ENCODE results near the gene TMEM258.

DNA sequence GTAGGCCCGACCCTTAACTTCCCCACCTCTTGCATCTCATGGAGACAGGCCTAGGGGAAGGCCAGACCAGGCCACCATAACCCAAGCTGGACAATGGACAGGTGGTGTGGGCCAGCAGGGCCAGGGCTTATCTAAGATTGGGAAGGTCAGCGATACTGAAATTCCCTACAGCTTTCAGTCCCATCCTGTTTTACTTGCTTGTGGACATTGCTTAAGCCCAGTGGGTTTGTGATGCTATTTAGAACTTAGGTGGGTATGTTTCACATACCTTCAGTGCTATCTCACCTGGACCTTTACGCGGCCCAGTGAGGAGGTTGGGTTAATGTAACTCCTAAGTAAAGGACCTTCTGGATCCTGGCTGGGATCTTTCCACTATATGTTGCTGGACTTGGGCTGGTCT lies 37.4 kb upstream of the TMEM258 start:
- TF ChIP-seq, protein P1, sequence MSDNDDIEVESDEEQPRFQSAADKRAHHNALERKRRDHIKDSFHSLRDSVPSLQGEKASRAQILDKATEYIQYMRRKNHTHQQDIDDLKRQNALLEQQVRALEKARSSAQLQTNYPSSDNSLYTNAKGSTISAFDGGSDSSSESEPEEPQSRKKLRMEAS (IDR thresholded peaks at IDR 0.05), result no peak
- TF ChIP-seq CEBPB (IDR thresholded peaks at IDR 0.05) (no peak), RAD21 (IDR thresholded peaks at IDR 0.05; ENCODE audit: low read depth) (no peak), YY1 (IDR thresholded peaks at IDR 0.05; ENCODE audit: low read depth) (no peak), EP300 (IDR thresholded peaks at IDR 0.05; ENCODE audit: borderline replicate concordance) (no peak), TAF1 (IDR thresholded peaks at IDR 0.05; ENCODE audit: low read depth) (no peak), FOXM1 (IDR thresholded peaks at IDR 0.05; ENCODE audit: borderline replicate concordance, low read depth) (no peak), CREB1 (IDR thresholded peaks at IDR 0.05; ENCODE audit: low read depth) (no peak), EGR1 (IDR thresholded peaks at IDR 0.05) (no peak), TEAD4 (IDR thresholded peaks at IDR 0.05) (no peak)
- TF ChIP-seq, protein P2, sequence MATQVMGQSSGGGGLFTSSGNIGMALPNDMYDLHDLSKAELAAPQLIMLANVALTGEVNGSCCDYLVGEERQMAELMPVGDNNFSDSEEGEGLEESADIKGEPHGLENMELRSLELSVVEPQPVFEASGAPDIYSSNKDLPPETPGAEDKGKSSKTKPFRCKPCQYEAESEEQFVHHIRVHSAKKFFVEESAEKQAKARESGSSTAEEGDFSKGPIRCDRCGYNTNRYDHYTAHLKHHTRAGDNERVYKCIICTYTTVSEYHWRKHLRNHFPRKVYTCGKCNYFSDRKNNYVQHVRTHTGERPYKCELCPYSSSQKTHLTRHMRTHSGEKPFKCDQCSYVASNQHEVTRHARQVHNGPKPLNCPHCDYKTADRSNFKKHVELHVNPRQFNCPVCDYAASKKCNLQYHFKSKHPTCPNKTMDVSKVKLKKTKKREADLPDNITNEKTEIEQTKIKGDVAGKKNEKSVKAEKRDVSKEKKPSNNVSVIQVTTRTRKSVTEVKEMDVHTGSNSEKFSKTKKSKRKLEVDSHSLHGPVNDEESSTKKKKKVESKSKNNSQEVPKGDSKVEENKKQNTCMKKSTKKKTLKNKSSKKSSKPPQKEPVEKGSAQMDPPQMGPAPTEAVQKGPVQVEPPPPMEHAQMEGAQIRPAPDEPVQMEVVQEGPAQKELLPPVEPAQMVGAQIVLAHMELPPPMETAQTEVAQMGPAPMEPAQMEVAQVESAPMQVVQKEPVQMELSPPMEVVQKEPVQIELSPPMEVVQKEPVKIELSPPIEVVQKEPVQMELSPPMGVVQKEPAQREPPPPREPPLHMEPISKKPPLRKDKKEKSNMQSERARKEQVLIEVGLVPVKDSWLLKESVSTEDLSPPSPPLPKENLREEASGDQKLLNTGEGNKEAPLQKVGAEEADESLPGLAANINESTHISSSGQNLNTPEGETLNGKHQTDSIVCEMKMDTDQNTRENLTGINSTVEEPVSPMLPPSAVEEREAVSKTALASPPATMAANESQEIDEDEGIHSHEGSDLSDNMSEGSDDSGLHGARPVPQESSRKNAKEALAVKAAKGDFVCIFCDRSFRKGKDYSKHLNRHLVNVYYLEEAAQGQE (IDR thresholded peaks at IDR 0.05; ENCODE audit: low read depth), result no peak
- TF ChIP-seq, protein P3, sequence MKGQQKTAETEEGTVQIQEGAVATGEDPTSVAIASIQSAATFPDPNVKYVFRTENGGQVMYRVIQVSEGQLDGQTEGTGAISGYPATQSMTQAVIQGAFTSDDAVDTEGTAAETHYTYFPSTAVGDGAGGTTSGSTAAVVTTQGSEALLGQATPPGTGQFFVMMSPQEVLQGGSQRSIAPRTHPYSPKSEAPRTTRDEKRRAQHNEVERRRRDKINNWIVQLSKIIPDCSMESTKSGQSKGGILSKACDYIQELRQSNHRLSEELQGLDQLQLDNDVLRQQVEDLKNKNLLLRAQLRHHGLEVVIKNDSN (IDR thresholded peaks at IDR 0.05), result no peak

Measured in Ishikawa (cell line).